Adrenal gland (tissue), 12 donors: ENCODE results near the gene STS. TPM values are rescaled to one million over a fixed set of nuclear protein-coding genes. Genes with fewer than 3 reads are reported as not detected.

Source experiments
- DNase-seq, 7 donors: peaks; one replicate each; pipeline ENCODE4 v3.0.0-alpha.2; 2019 to 2020
- H3K27ac ChIP-seq, 5 donors: fragments of 200-600 bp; sonication (generic) in 4 of 5; 1 replicate in 3 of 5; 2 replicates in 2 of 5; pipeline versions ENCODE4 v1.5.1 to v1.8.0; 2016 to 2020; ENCODE audit warnings: mild to moderate bottlenecking in 1 of 5
- H3K27me3 ChIP-seq: fragments of 200-600 bp; 2 replicates; pipeline ENCODE4 v1.8.0; 2021
- H3K36me3 ChIP-seq, 2 donors: fragments of 200-600 bp; replicated peaks in 1 of 2; 1 replicate in 1 of 2; 2 replicates in 1 of 2; pipeline versions ENCODE4 v1.5.1 to v1.8.0; 2018 to 2022
- H3K4me1 ChIP-seq, 2 donors: fragments of 200-600 bp; replicated peaks in 1 of 2; 1 replicate in 1 of 2; 2 replicates in 1 of 2; pipeline versions ENCODE4 v1.5.1 to v1.8.0; 2018 to 2021
- H3K4me3 ChIP-seq, 4 donors: fragments of 200-600 bp; sonication (generic) in 3 of 4; one replicate each; pipeline ENCODE4 v1.5.1; 2016 to 2018
- H3K9me3 ChIP-seq, 3 donors: fragments of 200-600 bp; sonication (generic) in 1 of 3; replicated peaks in 1 of 3; 1 replicate in 2 of 3; 2 replicates in 1 of 3; pipeline versions ENCODE4 v1.5.1 to v1.8.0; 2016 to 2021
- POLR2A ChIP-seq, 2 donors: fragments of 450-650 bp; IDR thresholded peaks; one replicate each; pipeline ENCODE4 v1.6.1; 2017; ENCODE audit warnings: antibody characterized with exemption in 2 of 2, mild to moderate bottlenecking in 2 of 2, moderate library complexity in 1 of 2
- whole genome bisulfite sequencing, 4 donors: extraction: QIAGEN DNeasy Blood & Tissue Kit in 2 of 4; methylation state at CpG; one replicate each; pipeline versions ENCODE4 v1.1.5 to v1.1.7; 2013 to 2017; 5-methylcytosine and 5-hydroxymethylcytosine counted together
- intact Hi-C, 2 donors: fragments of 100-400 bp; cut with DNase I; formaldehyde crosslinking; loops; one replicate each; pipeline versions ENCODE4 v1.14.1 to v1.15.0; 2022 to 2023
- polyA plus RNA-seq, 3 donors: library from polyadenylated mRNA; stranded (reverse); fragments of 200-250 nt in 2 of 3; fragments of 350-450 nt in 1 of 3; fragmentation: Illumina TruSeq in 1 of 3; extraction: RNeasy Lipid Tissue Mini Kit (QIAGEN cat#74804) in 1 of 3; gene quantifications; one replicate each; pipeline ENCODE4 v1.2.3, GENCODE V29; 2013 to 2014
- total RNA-seq, 9 donors: library from RNA; depleted of rRNA in 4 of 9; stranded (reverse); fragments of >200 nt in 4 of 9; fragments of 120-200 nt in 1 of 9; fragmentation: NEBNext Ultra II Directional in 1 of 9; extraction: Animal tissue kit (Norgen Biotek cat#: 25700) in 1 of 9; gene quantifications; one replicate each; pipeline versions ENCODE4 v1.1.0 to v1.2.4, GENCODE V29; 2013 to 2023
- TF ChIP-seq, protein P1 (sequence below), 6 experiments: fragments of 450-650 bp in 4 of 6; fragments of 200-600 bp in 2 of 6; sonication (generic) in 1 of 6; IDR thresholded peaks; 1 replicate in 5 of 6; 2 replicates in 1 of 6; pipeline versions ENCODE4 v1.5.1 to v1.8.0; 2016 to 2021; ENCODE audit warnings: antibody characterized with exemption in 6 of 6, mild to moderate bottlenecking in 2 of 6, moderate library complexity in 1 of 6
- donor health status: healthy with polysubstance abuse.
- donor health status: Bipolar disorder and iron deficiency.
- donor health status: DM: yes; HTN: yes; CAD: no.
- donor health status: DM: no; HTN: no; CAD: no.
- donor health status: DM: no; HTN: no; CAD: no.
- donor health status: DM: yes; HTN: yes; CAD: no.

The STS gene
- total and polyA plus RNA-seq, 12 donors, result 1.4 to 12.2 (median 4.6) TPM

GRCh38 chrX:7108030-7108429 is 39.5 kb upstream of the STS start:
- 98% methylated on average over 5 of the region's 5 CpGs; no CpG with 5 or more reads in 1 of the 4 donors for WGBS, 4 donors
- TF ChIP-seq, protein P1, sequence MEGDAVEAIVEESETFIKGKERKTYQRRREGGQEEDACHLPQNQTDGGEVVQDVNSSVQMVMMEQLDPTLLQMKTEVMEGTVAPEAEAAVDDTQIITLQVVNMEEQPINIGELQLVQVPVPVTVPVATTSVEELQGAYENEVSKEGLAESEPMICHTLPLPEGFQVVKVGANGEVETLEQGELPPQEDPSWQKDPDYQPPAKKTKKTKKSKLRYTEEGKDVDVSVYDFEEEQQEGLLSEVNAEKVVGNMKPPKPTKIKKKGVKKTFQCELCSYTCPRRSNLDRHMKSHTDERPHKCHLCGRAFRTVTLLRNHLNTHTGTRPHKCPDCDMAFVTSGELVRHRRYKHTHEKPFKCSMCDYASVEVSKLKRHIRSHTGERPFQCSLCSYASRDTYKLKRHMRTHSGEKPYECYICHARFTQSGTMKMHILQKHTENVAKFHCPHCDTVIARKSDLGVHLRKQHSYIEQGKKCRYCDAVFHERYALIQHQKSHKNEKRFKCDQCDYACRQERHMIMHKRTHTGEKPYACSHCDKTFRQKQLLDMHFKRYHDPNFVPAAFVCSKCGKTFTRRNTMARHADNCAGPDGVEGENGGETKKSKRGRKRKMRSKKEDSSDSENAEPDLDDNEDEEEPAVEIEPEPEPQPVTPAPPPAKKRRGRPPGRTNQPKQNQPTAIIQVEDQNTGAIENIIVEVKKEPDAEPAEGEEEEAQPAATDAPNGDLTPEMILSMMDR (IDR thresholded peaks at IDR 0.05), result no peak
- no peak for TF ChIP-seq POLR2A (IDR thresholded peaks at IDR 0.05)
- intact Hi-C loops, result no loop called here

DNA sequence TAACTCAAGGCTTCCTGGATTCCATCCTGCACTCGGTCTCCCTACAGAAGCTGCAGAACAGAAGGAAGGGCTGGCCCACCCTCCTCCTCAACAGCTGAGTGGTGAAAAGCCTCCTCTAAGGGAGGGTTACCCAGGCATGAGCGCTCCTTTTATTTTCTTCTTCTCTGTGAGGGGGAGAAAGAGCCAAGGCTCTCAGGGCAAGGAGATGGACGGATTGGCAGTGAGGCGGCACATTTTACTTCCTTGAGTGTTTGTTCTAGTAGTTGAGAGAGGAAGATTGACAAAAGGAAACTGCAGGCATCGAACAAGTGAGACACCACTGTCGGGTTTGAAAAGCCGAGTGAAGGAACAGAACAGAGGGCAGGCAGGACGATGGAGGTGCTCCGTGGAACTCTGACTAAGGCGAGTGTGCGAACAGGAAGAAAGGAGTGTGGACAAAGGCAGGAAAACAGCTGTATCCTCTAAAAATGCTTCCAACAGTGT is 38.4 kb upstream of the STS start:
- TF ChIP-seq, protein P1 (IDR thresholded peaks at IDR 0.05), result no peak
- TF ChIP-seq POLR2A (IDR thresholded peaks at IDR 0.05), result no peak
- Histone ChIP-seq H3K9me3 (no peaks in the 10 kb centered on the region), H3K36me3 (no peaks in the 10 kb centered on the region), H3K27me3 (no peaks in the 10 kb centered on the region), H3K4me1 (no peaks in the 10 kb centered on the region), H3K27ac (no peak overlapping the region), H3K4me3 (no peak overlapping the region)
- no peak for DNase-seq
- WGBS, 4 donors, result 57 to 69% (median 60%) methylated on average over 11 of the region's 11 CpGs
- intact Hi-C loops, result no loop called here

More at GRCh38 chrX:7108030-7108429, 39.5 kb upstream of the STS start:
- DNase-seq, result no peak
- H3K4me1 ChIP-seq, result no peaks in the 10 kb centered on the region
- H3K9me3 ChIP-seq, result no peaks in the 10 kb centered on the region
- H3K4me3 ChIP-seq, result no peak overlapping the region
- no peak overlapping the region for H3K27ac ChIP-seq
- no peaks in the 10 kb centered on the region for H3K27me3 ChIP-seq
- no peaks in the 10 kb centered on the region for H3K36me3 ChIP-seq

GRCh38 chrX:7109838-7110793 is 37.4 kb upstream of the STS start:
- no peak for TF ChIP-seq POLR2A (IDR thresholded peaks at IDR 0.05)
- TF ChIP-seq, protein P1 (IDR thresholded peaks at IDR 0.05), result no peak
- Histone ChIP-seq H3K36me3 (no peaks in the 10 kb centered on the region), H3K27ac (no peak overlapping the region), H3K9me3 (no peaks in the 10 kb centered on the region), H3K4me3 (no peak overlapping the region), H3K4me1 (peaks cover 0 to 3% of the 10 kb centered on the region in 2 donors), H3K27me3 (no peaks in the 10 kb centered on the region)
- intact Hi-C loops, result no loop called here
- DNase-seq, result no peak
- 86 to 92% (median 91%) methylated on average over 9 to 12 of the region's 12 CpGs for WGBS, 4 donors

- Histone ChIP-seq H3K9me3 (no peaks in the 10 kb centered on the region), H3K27ac (no peak overlapping the region), H3K36me3 (no peaks in the 10 kb centered on the region), H3K4me1 (peaks cover 0 to 8% of the 10 kb centered on the region in 2 donors), H3K27me3 (no peaks in the 10 kb centered on the region), H3K4me3 (no peak overlapping the region)
- TF ChIP-seq, protein P1 (IDR thresholded peaks at IDR 0.05), result no peak
- no peak for TF ChIP-seq POLR2A (IDR thresholded peaks at IDR 0.05)
- WGBS, 4 donors, result 76 to 90% (median 84%) methylated on average over 2 to 5 of the region's 5 CpGs
- no peak for DNase-seq
- intact Hi-C loops, result no loop called here
Measured at GRCh38 chrX:7110821-7111276, 36.7 kb upstream of the STS start.
